HG03520 (cell line): ENCODE data around the gene COBL.

Experiments used
- ATAC-seq: cut with Tn5 transposase; IDR thresholded peaks from one replicate; pipeline ENCODE4 v1.9.1; 2021; ENCODE audit warnings: mild to moderate bottlenecking, moderate library complexity; ENCODE audit not compliant: unreplicated experiment

Gene COBL

GRCh38 chr7:51235593-51236313 lies 80.9 kb downstream of the COBL start:
- ATAC-seq, result no peak

- no peak for ATAC-seq
These were observed 81.8 kb downstream of the COBL start for GRCh38 chr7:51234609-51235308.

GRCh38 chr7:51234139-51234538 lies 82.5 kb downstream of the COBL start:
- ATAC-seq, result no peak

- ATAC-seq, result no peak
These were observed 83.2 kb downstream of the COBL start for GRCh38 chr7:51233374-51233773.

- no peak for ATAC-seq
These were observed 85.9 kb downstream of the COBL start for GRCh38 chr7:51230723-51231122.

- ATAC-seq, result no peak
These were observed 86.3 kb downstream of the COBL start for GRCh38 chr7:51230324-51230625.

GRCh38 chr7:51229620-51230323 lies 86.8 kb downstream of the COBL start:
- no peak for ATAC-seq

DNA sequence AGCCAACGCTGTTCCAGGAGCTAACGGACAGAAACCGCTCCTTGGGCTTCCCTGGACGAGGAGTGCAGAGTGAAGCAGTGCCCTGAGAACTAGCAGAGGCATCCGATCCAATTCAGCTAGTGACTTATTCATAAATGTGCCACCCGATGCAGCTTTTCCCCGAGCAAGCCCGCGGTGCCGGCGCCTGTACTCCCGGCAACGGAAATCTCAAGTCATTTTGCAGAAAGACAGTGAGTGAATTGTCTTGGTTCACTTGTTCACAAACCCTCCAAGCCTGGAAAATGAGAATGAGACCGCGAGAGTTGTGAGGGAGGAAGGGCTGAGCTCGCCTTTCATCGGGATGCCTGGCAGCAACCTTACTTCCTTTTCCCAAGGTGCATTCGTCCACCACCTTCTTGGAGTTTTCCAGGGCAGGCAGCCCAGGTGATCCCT lies 87.5 kb downstream of the COBL start:
- ATAC-seq, result no peak

DNA sequence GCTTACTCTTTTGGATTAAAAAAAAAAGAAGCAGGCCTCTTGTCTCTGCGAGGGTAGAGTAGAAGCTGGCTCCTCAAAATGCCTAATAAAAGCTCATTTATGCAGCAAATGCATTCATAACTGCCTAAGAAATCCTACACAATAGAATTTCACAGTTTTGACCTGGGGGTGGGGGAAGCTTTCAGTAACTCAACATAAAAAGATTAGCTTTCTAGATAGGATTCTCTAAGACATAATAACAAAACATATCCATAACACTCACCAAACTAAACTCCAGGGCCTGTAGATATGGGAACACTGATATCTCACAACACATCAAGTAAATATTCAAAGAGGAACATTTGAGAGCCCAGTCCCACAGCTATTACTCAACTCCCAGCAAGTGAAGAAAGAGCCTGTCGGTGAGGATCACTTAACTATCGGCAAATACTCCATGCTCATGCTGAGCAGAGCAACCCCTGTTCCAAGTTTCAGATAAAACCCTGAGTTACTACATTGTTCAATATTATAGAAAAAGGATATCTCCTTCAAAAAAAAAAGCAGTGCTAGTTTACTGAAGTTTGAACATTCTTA lies 88.1 kb downstream of the COBL start:
- no peak for ATAC-seq

- ATAC-seq, result no peak
These were observed 88.7 kb downstream of the COBL start for GRCh38 chr7:51227861-51228260.

DNA sequence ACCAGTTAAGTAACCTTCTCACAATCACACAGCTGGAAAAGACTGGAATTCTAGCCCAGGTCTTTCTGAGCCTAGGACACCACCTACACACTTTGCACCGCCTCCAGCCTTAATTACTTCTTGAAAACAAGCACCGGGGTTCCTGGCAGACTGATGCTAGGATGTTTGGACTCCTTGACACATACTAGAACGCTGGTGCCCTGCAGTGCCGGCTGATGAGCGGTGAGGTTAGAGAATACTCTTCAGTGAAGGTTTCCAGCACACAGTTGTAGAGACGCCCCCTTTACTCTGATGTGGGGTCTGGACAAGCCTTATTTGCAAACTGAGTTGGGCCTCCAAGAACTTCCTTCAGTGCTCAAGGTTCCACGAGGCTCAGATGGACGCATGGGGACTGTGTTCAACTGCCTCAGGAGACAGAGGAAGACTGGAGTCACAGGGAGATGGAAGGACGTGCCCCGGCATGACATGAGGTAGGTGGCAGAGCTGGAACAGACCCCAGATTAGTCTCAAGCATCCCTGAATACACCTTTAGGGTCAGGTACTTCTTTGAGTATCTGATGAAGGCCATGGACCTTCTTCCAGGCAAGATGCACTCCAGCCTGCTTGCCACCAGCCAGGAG lies 89.6 kb downstream of the COBL start:
- no peak for ATAC-seq

DNA sequence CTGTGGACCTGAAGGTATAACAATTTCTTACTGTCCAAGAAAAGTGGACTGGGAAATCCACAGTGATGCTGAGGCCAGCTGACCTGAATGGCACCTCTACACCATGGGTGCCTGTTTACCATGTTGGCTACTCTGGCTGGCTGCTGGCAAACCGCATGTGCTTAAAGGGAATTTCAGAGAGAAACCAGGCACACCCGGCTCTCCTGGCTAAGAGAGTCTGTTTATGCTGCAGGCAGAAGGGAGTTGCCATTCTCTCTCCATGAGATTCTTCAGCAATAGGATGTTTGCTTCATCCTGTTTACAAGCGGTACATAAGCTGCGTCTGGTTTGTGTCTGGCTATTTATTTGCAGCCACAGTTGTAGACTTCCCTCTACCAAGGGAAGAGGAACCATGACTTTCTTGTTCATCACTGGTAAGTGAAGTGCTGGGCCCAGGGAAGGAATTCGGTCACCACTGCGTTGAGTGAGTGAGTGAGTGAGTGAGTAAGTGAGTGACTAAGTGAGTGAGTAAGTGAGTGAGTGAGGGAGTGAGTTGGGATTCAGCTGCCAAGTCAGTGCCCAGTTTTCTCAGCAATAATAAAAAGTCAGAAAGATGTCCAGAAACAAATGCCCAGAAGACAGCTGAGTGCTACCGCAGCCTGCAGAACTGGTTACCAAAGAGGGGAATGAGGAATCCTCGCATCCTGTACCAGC lies 90.4 kb downstream of the COBL start:
- ATAC-seq, result no peak

GRCh38 chr7:51224811-51225595 lies 91.6 kb downstream of the COBL start:
- no peak for ATAC-seq

DNA sequence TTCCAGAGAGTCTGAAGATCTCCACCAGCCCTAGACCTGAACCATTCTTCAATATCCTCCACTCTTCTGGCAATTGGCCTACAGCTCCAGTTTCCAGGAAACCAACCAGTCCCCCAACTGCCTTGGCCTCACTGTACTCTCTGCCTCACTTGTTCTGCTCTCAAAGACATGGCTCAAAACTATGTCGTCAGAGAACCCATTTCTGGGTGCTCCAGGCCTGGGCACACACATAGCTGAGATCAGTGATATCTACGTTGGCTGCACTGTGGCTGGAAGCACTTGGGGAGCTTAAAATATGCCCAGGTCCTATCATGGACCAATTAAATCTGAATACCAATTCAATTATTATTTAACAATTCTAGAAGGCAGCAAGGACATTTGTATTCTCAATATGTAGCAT lies 93.1 kb downstream of the COBL start:
- no peak for ATAC-seq

DNA sequence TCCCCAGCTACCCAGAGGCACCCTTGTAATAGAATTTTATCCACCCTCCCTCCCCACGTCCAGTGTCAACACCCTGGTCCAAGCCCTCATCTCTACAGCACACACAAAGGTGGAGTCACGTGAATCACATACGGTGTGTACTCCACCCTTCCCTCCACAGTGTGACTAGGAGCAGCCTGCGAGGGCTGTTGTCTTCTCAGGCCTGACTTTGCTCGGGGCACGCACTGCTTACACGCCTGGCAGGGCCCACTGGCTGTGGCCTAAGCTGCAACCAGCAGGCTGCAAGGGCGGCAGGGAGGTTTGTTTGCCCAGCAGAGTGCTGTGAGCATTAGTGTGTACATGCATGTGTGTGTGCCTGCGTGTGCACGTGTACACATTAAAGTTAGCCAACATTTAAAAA lies 93.7 kb downstream of the COBL start:
- no peak for ATAC-seq

GRCh38 chr7:51220226-51220625 lies 96.4 kb downstream of the COBL start:
- ATAC-seq, result no peak

GRCh38 chr7:51219261-51219988 lies 97.2 kb downstream of the COBL start:
- ATAC-seq, result no peak

GRCh38 chr7:51217804-51218203 lies 98.8 kb downstream of the COBL start:
- ATAC-seq, result no peak

DNA sequence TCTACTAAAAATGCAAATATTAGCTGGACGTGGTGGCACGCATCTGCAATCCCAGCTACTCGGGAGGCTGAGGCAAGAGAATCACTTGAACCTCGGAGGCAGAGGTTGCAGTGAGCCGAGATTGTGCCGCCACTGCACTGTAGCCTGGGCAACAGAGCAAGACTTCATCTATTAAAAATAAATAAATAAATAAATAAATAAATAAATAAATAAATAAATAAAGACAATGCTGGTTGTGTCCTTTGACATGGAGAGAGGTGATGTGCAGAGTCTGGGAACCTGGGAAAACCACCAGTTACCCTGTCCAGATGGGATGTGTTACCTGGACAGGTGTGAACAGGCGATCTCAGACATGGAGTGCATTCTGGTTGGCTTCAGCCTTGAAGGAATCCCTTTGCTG lies 102.5 kb downstream of the COBL start:
- no peak for ATAC-seq
